HepG2 (cell line): ENCODE data around the gene EIF2S3B. TPM values are rescaled to one million over a fixed set of nuclear protein-coding genes. Genes with fewer than 3 reads are reported as not detected.

Experiments used
- ATAC-seq: fragments of 200-7000 bp; cut with Tn5 transposase; 3 replicates; pipeline ENCODE4 v1.9.1; 2020; ENCODE audit warnings: mild to moderate bottlenecking, moderate library complexity
- BruUV-seq: library from RNA; stranded (reverse); fragments of 400-500 nt; replicated peaks from 2 replicates; lab custom pipeline; 2021; lab: Mats Ljungman, UMichigan
- CTCF ChIA-PET: fragments of 300-600 bp; formaldehyde crosslinking; extraction: SDS; loops from one replicate; lab custom pipeline; 2021; ENCODE audit warnings: low total read pairs, inconsistent platforms, low intra/inter-chr PET ratio; lab: Yijun Ruan, JAX
- POLR2A ChIA-PET: fragments of 350-600 bp; sonication (Branson Sonifier 250); formaldehyde crosslinking; loops from one replicate; lab custom pipeline; 2020; ENCODE audit warnings: antibody characterized with exemption, inconsistent platforms; lab: Yijun Ruan, JAX
- DNase-seq: peaks from one replicate; pipeline ENCODE4 v3.0.0-alpha.2; 2015; ENCODE audit warnings: low spot score
- FAIRE-seq: peaks from 3 replicates; lab custom pipeline; 2011; peaks lifted over from hg19 to GRCh38; lab: Jason Lieb, UNC
- H2AFZ ChIP-seq: one replicate; pipeline ENCODE4 v1.6.1; 2011; ENCODE audit warnings: low read length, inconsistent platforms
- H3K27ac ChIP-seq: fragments of 300-600 bp; 3 replicates; pipeline ENCODE4 v1.8.0; 2011; ENCODE audit warnings: mixed run types, mild to moderate bottlenecking, mixed read lengths, low read length, inconsistent platforms; ENCODE audit not compliant: insufficient read depth; ENCODE audit errors: extremely low read length
- H3K27me3 ChIP-seq, 2 experiments: fragments of 200-600 bp in 1 of 2; 2 replicates in 1 of 2; 3 replicates in 1 of 2; pipeline versions ENCODE4 v1.6.0 to v1.8.0; 2011; ENCODE audit warnings: low read length in 2 of 2, mild to moderate bottlenecking in 2 of 2, moderate library complexity in 2 of 2, inconsistent platforms in 1 of 2; ENCODE audit not compliant: insufficient read depth in 2 of 2, control insufficient read depth in 1 of 2
- H3K36me3 ChIP-seq, 2 experiments: fragments of 200-600 bp in 1 of 2; replicated peaks in 1 of 2; 2 replicates in 1 of 2; 3 replicates in 1 of 2; pipeline versions ENCODE4 v1.5.1 to v1.8.0; 2011; ENCODE audit warnings: low read length in 2 of 2, inconsistent platforms in 1 of 2; ENCODE audit not compliant: insufficient read depth in 2 of 2, control insufficient read depth in 1 of 2
- H3K4me1 ChIP-seq: 2 replicates; pipeline ENCODE4 v1.5.1; 2012; ENCODE audit warnings: low read length, inconsistent platforms; ENCODE audit not compliant: insufficient read depth
- H3K4me2 ChIP-seq: 2 replicates; pipeline ENCODE4 v1.6.0; 2011; ENCODE audit warnings: low read depth, low read length, inconsistent platforms
- H3K4me3 ChIP-seq, 3 experiments: fragments of 200-600 bp in 1 of 3; sonication (generic), shearing (Covaris generic) in 1 of 3; replicated peaks in 1 of 3; 2 replicates each; pipeline ENCODE4 v1.5.1; 2011 to 2016; ENCODE audit warnings: low read length in 3 of 3, inconsistent platforms in 2 of 3, low read depth in 2 of 3, mild to moderate bottlenecking in 2 of 3, control low read depth in 1 of 3, mixed read lengths in 1 of 3; ENCODE audit not compliant: insufficient read depth in 1 of 3
- H3K79me2 ChIP-seq: one replicate; pipeline ENCODE4 v1.6.1; 2011; ENCODE audit warnings: low read length, inconsistent platforms; ENCODE audit not compliant: insufficient read depth
- H3K9ac ChIP-seq: 2 replicates; pipeline ENCODE4 v1.6.0; 2011; ENCODE audit warnings: mild to moderate bottlenecking, low read depth, low read length, inconsistent platforms; ENCODE audit not compliant: insufficient read depth
- H3K9me3 ChIP-seq: 2 replicates; pipeline ENCODE4 v1.5.1; 2012; ENCODE audit warnings: mild to moderate bottlenecking, low read length
- H4K20me1 ChIP-seq: 2 replicates; pipeline ENCODE4 v1.6.0; 2011; ENCODE audit warnings: inconsistent platforms, mild to moderate bottlenecking, low read length, moderate library complexity; ENCODE audit not compliant: insufficient read depth
- BORCS8-MEF2B ChIP-seq: sonication (generic); formaldehyde crosslinking; IDR thresholded peaks from 2 replicates; pipeline ENCODE4 v1.8.0; 2022; ENCODE audit warnings: mild to moderate bottlenecking, missing genetic modification reagents
- IKZF1 ChIP-seq: fragments of 450-650 bp; IDR thresholded peaks from 2 replicates; pipeline ENCODE4 v1.7.1; 2016
- KDM5B ChIP-seq: sonication (generic); formaldehyde crosslinking; IDR thresholded peaks from 2 replicates; pipeline ENCODE4 v1.4.0; 2020; ENCODE audit warnings: missing genetic modification reagents, mild to moderate bottlenecking, borderline replicate concordance
- NFYC ChIP-seq: IDR thresholded peaks from 2 replicates; pipeline ENCODE4 v1.6.1; 2016; ENCODE audit warnings: missing genetic modification reagents, missing compliant biosample characterization
- XRCC5 ChIP-seq: fragments of 200-400 bp; formaldehyde crosslinking; optimal IDR thresholded peaks from 2 replicates; pipeline ENCODE3; 2017; ENCODE audit warnings: mild to moderate bottlenecking, low read length
- ZBTB20 ChIP-seq: sonication (generic); formaldehyde crosslinking; IDR thresholded peaks from 2 replicates; pipeline ENCODE4 v1.8.1; 2023; ENCODE audit warnings: missing genetic modification reagents, low read depth, mild to moderate bottlenecking, borderline replicate concordance
- ZIK1 ChIP-seq: sonication (generic); formaldehyde crosslinking; IDR thresholded peaks from 2 replicates; pipeline ENCODE4 v1.5.0; 2020; ENCODE audit warnings: mild to moderate bottlenecking, low read depth, missing genetic modification reagents, borderline replicate concordance
- ZNF24 ChIP-seq: fragments of 450-650 bp; IDR thresholded peaks from 2 replicates; pipeline ENCODE4 v1.6.1; 2017; ENCODE audit warnings: antibody characterized with exemption, mild to moderate bottlenecking
- ZNF333 ChIP-seq: sonication (generic); formaldehyde crosslinking; IDR thresholded peaks from 2 replicates; pipeline ENCODE4 v1.4.0; 2020; ENCODE audit warnings: mild to moderate bottlenecking, missing genetic modification reagents, borderline replicate concordance
- ZNF484 ChIP-seq: sonication (generic); formaldehyde crosslinking; IDR thresholded peaks from 2 replicates; pipeline ENCODE4 v1.5.1; 2020; ENCODE audit warnings: mild to moderate bottlenecking, low read depth, missing genetic modification reagents, borderline replicate concordance
- ZNF552 ChIP-seq: sonication (generic); formaldehyde crosslinking; IDR thresholded peaks from 2 replicates; pipeline ENCODE4 v1.9.0; 2022; ENCODE audit warnings: missing genetic modification reagents, mild to moderate bottlenecking, borderline replicate concordance
- ZNF567 ChIP-seq: sonication (generic); formaldehyde crosslinking; IDR thresholded peaks from 2 replicates; pipeline ENCODE4 v1.8.1; 2023; ENCODE audit warnings: mild to moderate bottlenecking, missing genetic modification reagents, borderline replicate concordance
- ZNF839 ChIP-seq: sonication (generic); formaldehyde crosslinking; IDR thresholded peaks from 2 replicates; pipeline ENCODE4 v1.4.0; 2020; ENCODE audit warnings: missing genetic modification reagents, mild to moderate bottlenecking, borderline replicate concordance
- WGBS: methylation state at CpG from one replicate; pipeline ENCODE4 v1.1.6; 2017; ENCODE audit warnings: low lambda C conversion rate; 5-methylcytosine and 5-hydroxymethylcytosine counted together
- in situ Hi-C: cut with HindIII; loops from 2 replicates; pipeline ENCODE4 v1.10.0; 2017; ENCODE audit warnings: low pct_unique_long_range_greater_than_20kb; ENCODE audit not compliant: extremely low pct_ligation_motif_present
- intact Hi-C: fragments of 100-400 bp; cut with micrococcal nuclease; formaldehyde crosslinking; loops from one replicate; pipeline ENCODE4 v1.10.0; 2022; ENCODE audit not compliant: unreplicated experiment
- polyA plus RNA-seq, 8 experiments: library from polyadenylated mRNA; depleted of rRNA in 3 of 8; stranded (reverse) in 7 of 8; unstranded in 1 of 8; fragments of >200 nt; fragmentation: Illumina TruSeq in 4 of 8; extraction: Trizol in 4 of 8; gene quantifications; 2 replicates each; pipeline versions ENCODE4 v1.2.1 to v1.2.3, GENCODE V29; 2011 to 2016; ENCODE audit warnings: low read depth in 4 of 8, missing spikeins in 1 of 8, mixed read lengths in 1 of 8; ENCODE audit not compliant: insufficient read depth in 1 of 8
- total RNA-seq, 5 experiments: library from RNA; depleted of rRNA; stranded (reverse); fragments of >200 nt; fragmentation: Illumina TruSeq; extraction: Trizol; gene quantifications; 2 replicates each; pipeline ENCODE4 v1.2.3, GENCODE V29; 2016; ENCODE audit warnings: low read depth in 1 of 5
- TF ChIP-seq, protein P1 (sequence below): sonication (generic); formaldehyde crosslinking; IDR thresholded peaks from 2 replicates; pipeline ENCODE4 v1.5.0; 2020; ENCODE audit warnings: missing genetic modification reagents
- TF ChIP-seq, protein P2 (sequence below): sonication (generic); formaldehyde crosslinking; IDR thresholded peaks from 2 replicates; pipeline ENCODE4 v1.4.0; 2020; ENCODE audit warnings: low read depth, mild to moderate bottlenecking, missing genetic modification reagents

The EIF2S3B gene
- total and polyA plus RNA-seq, 2 of the 13 experiments (the other 11 are each of a cell fraction or from before 2014, with no cell fraction given), result 3.6 to 7.6 TPM

- no TSS peak for BruUV-seq
- DNase-seq (no peak), FAIRE-seq (no peak), ATAC-seq (no peak)
- Histone ChIP-seq H4K20me1 (no peaks in the 10 kb centered on the region), H3K79me2 (no peaks in the 10 kb centered on the region), H2AFZ (no peak overlapping the region), H3K36me3 (no peaks in the 10 kb centered on the region), H3K27me3 (peaks cover 0 to 4% of the 10 kb centered on the region in 2 experiments; a peak in 1 of 5 replicates), H3K27ac (no peak overlapping the region), H3K9me3 (no peaks in the 10 kb centered on the region), H3K4me3 (no peak overlapping the region), H3K4me2 (no peak overlapping the region), H3K9ac (no peak overlapping the region)
- intact Hi-C loops (no loop called here), in situ Hi-C loops (no loop called here)
- CTCF ChIA-PET, result no interaction called here
- POLR2A ChIA-PET, result no interaction called here
- WGBS, result 39% methylated on average over 5 of the region's 5 CpGs
- TF ChIP-seq ZNF552 (CRISPR knock-in tag) (no peak), ZIK1 (CRISPR knock-in tag) (no peak), XRCC5 (no peak), ZNF333 (CRISPR knock-in tag) (no peak), ZNF567 (no peak), ZNF24 (no peak), KDM5B (CRISPR knock-in tag) (no peak), ZNF484 (CRISPR knock-in tag) (no peak), ZBTB20 (CRISPR knock-in tag) (no peak), ZNF839 (CRISPR knock-in tag) (no peak), NFYC (CRISPR knock-in tag) (no peak), BORCS8-MEF2B (CRISPR knock-in tag) (no peak), IKZF1 (no peak)
- TF ChIP-seq, protein P1, sequence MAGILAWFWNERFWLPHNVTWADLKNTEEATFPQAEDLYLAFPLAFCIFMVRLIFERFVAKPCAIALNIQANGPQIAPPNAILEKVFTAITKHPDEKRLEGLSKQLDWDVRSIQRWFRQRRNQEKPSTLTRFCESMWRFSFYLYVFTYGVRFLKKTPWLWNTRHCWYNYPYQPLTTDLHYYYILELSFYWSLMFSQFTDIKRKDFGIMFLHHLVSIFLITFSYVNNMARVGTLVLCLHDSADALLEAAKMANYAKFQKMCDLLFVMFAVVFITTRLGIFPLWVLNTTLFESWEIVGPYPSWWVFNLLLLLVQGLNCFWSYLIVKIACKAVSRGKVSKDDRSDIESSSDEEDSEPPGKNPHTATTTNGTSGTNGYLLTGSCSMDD (CRISPR knock-in tag), result no peak
- TF ChIP-seq, protein P2, sequence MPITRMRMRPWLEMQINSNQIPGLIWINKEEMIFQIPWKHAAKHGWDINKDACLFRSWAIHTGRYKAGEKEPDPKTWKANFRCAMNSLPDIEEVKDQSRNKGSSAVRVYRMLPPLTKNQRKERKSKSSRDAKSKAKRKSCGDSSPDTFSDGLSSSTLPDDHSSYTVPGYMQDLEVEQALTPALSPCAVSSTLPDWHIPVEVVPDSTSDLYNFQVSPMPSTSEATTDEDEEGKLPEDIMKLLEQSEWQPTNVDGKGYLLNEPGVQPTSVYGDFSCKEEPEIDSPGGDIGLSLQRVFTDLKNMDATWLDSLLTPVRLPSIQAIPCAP (CRISPR knock-in tag), result no peak
- TF ChIP-seq, all 625 proteins: peak for 0
- H3K4me1 ChIP-seq, result no peaks in the 10 kb centered on the region
These were observed 6.2 kb downstream of the EIF2S3B start for GRCh38 chr12:10511756-10512355.
